HepG2 (cell line): Measurements from ENCODE around the gene CAMK2D. TPM values are rescaled to one million over a fixed set of nuclear protein-coding genes. Genes with fewer than 3 reads are reported as not detected.

Experiments used
- ARID5B ChIP-seq: IDR thresholded peaks from 2 replicates; pipeline ENCODE4 v1.4.0; 2020; ENCODE audit warnings: mild to moderate bottlenecking, missing genetic modification reagents
- CENPT ChIP-seq: sonication (generic); formaldehyde crosslinking; IDR thresholded peaks from 2 replicates; pipeline ENCODE4 v1.8.0; 2022; ENCODE audit warnings: low read depth, mild to moderate bottlenecking, moderate library complexity, missing genetic modification reagents
- FOXA1 ChIP-seq, 2 experiments: fragments of 450-650 bp in 1 of 2; sonication (generic) in 1 of 2; formaldehyde crosslinking in 1 of 2; IDR thresholded peaks; 2 replicates each; pipeline versions ENCODE4 v1.4.0 to v1.6.1; 2016 to 2020; ENCODE audit warnings: missing genetic modification reagents in 1 of 2
- HNF4A ChIP-seq: sonication (generic); formaldehyde crosslinking; IDR thresholded peaks from 2 replicates; pipeline ENCODE4 v1.4.0; 2020; ENCODE audit warnings: missing genetic modification reagents
- HNRNPL ChIP-seq: fragments of 200-400 bp; formaldehyde crosslinking; IDR thresholded peaks from 2 replicates; pipeline ENCODE4 v1.6.1; 2017; ENCODE audit warnings: mild to moderate bottlenecking, low read depth, low read length
- IRF2 ChIP-seq: IDR thresholded peaks from 2 replicates; pipeline ENCODE4 v1.6.1; 2018; ENCODE audit warnings: missing genetic modification reagents, missing compliant biosample characterization
- KLF6 ChIP-seq: IDR thresholded peaks from 2 replicates; pipeline ENCODE4 v1.8.0; 2016; ENCODE audit warnings: missing biosample characterization, missing genetic modification reagents
- MZF1 ChIP-seq: sonication (generic); formaldehyde crosslinking; IDR thresholded peaks from 2 replicates; pipeline ENCODE4 v1.8.1; 2023; ENCODE audit warnings: mild to moderate bottlenecking, missing genetic modification reagents, borderline replicate concordance
- POGK ChIP-seq: sonication (generic); formaldehyde crosslinking; conservative IDR thresholded peaks from 2 replicates; pipeline ENCODE4 v1.8.0; 2022; ENCODE audit warnings: mild to moderate bottlenecking, moderate library complexity, missing genetic modification reagents
- RAD51 ChIP-seq: fragments of 450-650 bp; IDR thresholded peaks from 2 replicates; pipeline ENCODE4 v1.6.1; 2016; ENCODE audit warnings: borderline replicate concordance
- RCOR2 ChIP-seq: IDR thresholded peaks from 2 replicates; pipeline ENCODE4 v1.6.1; 2016; ENCODE audit warnings: missing biosample characterization, missing genetic modification reagents
- SAP130 ChIP-seq: IDR thresholded peaks from 2 replicates; pipeline ENCODE4 v1.6.1; 2016; ENCODE audit warnings: low read depth
- SIX1 ChIP-seq: sonication (generic); formaldehyde crosslinking; IDR thresholded peaks from 2 replicates; pipeline ENCODE4 v1.4.0; 2020; ENCODE audit warnings: missing genetic modification reagents, borderline replicate concordance
- SP2 ChIP-seq: sonication (generic); formaldehyde crosslinking; IDR thresholded peaks from 2 replicates; pipeline ENCODE4 v1.5.1; 2020; ENCODE audit warnings: mild to moderate bottlenecking, missing genetic modification reagents
- SRSF1 ChIP-seq: fragments of 200-400 bp; formaldehyde crosslinking; optimal IDR thresholded peaks from 2 replicates; pipeline ENCODE3; 2017; ENCODE audit warnings: mild to moderate bottlenecking, low read depth, low read length, moderate library complexity
- SSRP1 ChIP-seq: IDR thresholded peaks from 2 replicates; pipeline ENCODE4 v1.6.1; 2016; ENCODE audit warnings: control low read depth
- XBP1 ChIP-seq: sonication (generic); formaldehyde crosslinking; IDR thresholded peaks from 2 replicates; pipeline ENCODE4 v1.5.0; 2020; ENCODE audit warnings: missing genetic modification reagents
- YEATS4 ChIP-seq: sonication (generic); formaldehyde crosslinking; IDR thresholded peaks from 2 replicates; pipeline ENCODE4 v1.4.0; 2020; ENCODE audit warnings: missing genetic modification reagents, borderline replicate concordance
- ZFYVE20 ChIP-seq: sonication (generic); formaldehyde crosslinking; IDR thresholded peaks from 2 replicates; pipeline ENCODE4 v1.8.0; 2023; ENCODE audit warnings: low read depth, mild to moderate bottlenecking, moderate library complexity, missing genetic modification reagents, borderline replicate concordance
- ZNF343 ChIP-seq: sonication (generic); formaldehyde crosslinking; IDR thresholded peaks from 2 replicates; pipeline ENCODE4 v1.4.0; 2020; ENCODE audit warnings: mild to moderate bottlenecking, missing genetic modification reagents
- ZNF577 ChIP-seq: sonication (generic); formaldehyde crosslinking; IDR thresholded peaks from 2 replicates; pipeline ENCODE4 v1.4.0; 2020; ENCODE audit warnings: mild to moderate bottlenecking, low read depth, missing genetic modification reagents, borderline replicate concordance
- ZNF614 ChIP-seq: IDR thresholded peaks from 2 replicates; pipeline ENCODE4 v1.6.1; 2018; ENCODE audit warnings: missing biosample characterization, missing genetic modification reagents, inconsistent platforms, borderline replicate concordance
- ZNF776 ChIP-seq: sonication (generic); formaldehyde crosslinking; IDR thresholded peaks from 2 replicates; pipeline ENCODE4 v1.4.0; 2020; ENCODE audit warnings: mild to moderate bottlenecking, missing genetic modification reagents
- ZNF782 ChIP-seq: sonication (generic); formaldehyde crosslinking; IDR thresholded peaks from 2 replicates; pipeline ENCODE4 v1.4.0; 2020; ENCODE audit warnings: missing genetic modification reagents, mild to moderate bottlenecking, borderline replicate concordance
- ZNF792 ChIP-seq: IDR thresholded peaks from 2 replicates; pipeline ENCODE4 v1.6.1; 2016
- ZNF841 ChIP-seq: sonication (generic); formaldehyde crosslinking; IDR thresholded peaks from 2 replicates; pipeline ENCODE4 v1.8.1; 2023; ENCODE audit warnings: missing genetic modification reagents, borderline replicate concordance
- polyA plus RNA-seq, 8 experiments: library from polyadenylated mRNA; depleted of rRNA in 3 of 8; stranded (reverse) in 7 of 8; unstranded in 1 of 8; fragments of >200 nt; fragmentation: Illumina TruSeq in 4 of 8; extraction: Trizol in 4 of 8; gene quantifications; 2 replicates each; pipeline versions ENCODE4 v1.2.1 to v1.2.3, GENCODE V29; 2011 to 2016; ENCODE audit warnings: low read depth in 4 of 8, missing spikeins in 1 of 8, mixed read lengths in 1 of 8; ENCODE audit not compliant: insufficient read depth in 1 of 8
- total RNA-seq, 5 experiments: library from RNA; depleted of rRNA; stranded (reverse); fragments of >200 nt; fragmentation: Illumina TruSeq; extraction: Trizol; gene quantifications; 2 replicates each; pipeline ENCODE4 v1.2.3, GENCODE V29; 2016; ENCODE audit warnings: low read depth in 1 of 5

CAMK2D gene
- total and polyA plus RNA-seq, 2 of the 13 experiments (the other 11 are each of a cell fraction or from before 2014, with no cell fraction given), result 18.0 to 65.4 TPM

DNA sequence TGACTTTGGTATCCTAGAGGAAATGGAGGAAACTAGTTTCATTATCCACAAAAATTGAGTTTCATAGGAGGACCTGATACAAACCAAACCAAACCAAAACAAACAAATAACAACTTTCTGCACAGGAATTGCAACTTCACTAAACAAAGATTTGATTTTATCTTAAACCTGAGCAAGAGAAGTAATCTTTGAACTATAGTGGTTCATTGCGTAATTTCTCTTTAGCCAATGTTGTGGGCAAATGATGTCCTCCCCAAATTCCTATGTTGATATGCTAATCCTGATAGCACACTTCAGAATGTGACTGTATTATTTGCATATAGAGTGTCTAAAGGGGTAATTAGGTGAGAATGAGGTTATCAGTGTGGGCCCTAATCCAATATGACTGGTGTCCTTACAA is 102.4 kb downstream of the CAMK2D start (continued):
- TF ChIP-seq ZFYVE20, result no peak
- peak; percentile 69 for TF ChIP-seq HNF4A (CRISPR knock-in tag)
- 0 out of 2 replicates have a peak, but pooled peaks have one; percentile 54 for TF ChIP-seq ZNF614 (CRISPR knock-in tag)
- TF ChIP-seq ZNF841, result no peak
- no peak for TF ChIP-seq SP2 (CRISPR knock-in tag)
- no peak for TF ChIP-seq SIX1 (CRISPR knock-in tag)
- no peak for TF ChIP-seq SAP130 (CRISPR knock-in tag)
- no peak for TF ChIP-seq FOXA1 (IDR thresholded peaks at IDR 0.05)
- TF ChIP-seq FOXA1 (CRISPR knock-in tag; IDR thresholded peaks at IDR 0.05), result no peak
- no peak for TF ChIP-seq MZF1 (CRISPR knock-in tag)
- TF ChIP-seq HNRNPL, result no peak
- no peak for TF ChIP-seq XBP1 (CRISPR knock-in tag)
- TF ChIP-seq RCOR2, result 0 out of 2 replicates have a peak, but pooled peaks have one; percentile 20
- no peak for TF ChIP-seq IRF2 (CRISPR knock-in tag)
- no peak for TF ChIP-seq CENPT (CRISPR knock-in tag)
- no peak for TF ChIP-seq KLF6 (CRISPR knock-in tag)
- TF ChIP-seq YEATS4 (CRISPR knock-in tag), result no peak
- TF ChIP-seq SSRP1 (CRISPR knock-in tag), result no peak
- no peak for TF ChIP-seq ZNF776 (CRISPR knock-in tag)
- no peak for TF ChIP-seq POGK (CRISPR knock-in tag)
- TF ChIP-seq ZNF343 (CRISPR knock-in tag), result no peak
- TF ChIP-seq ZNF792 (CRISPR knock-in tag), result no peak
- no peak for TF ChIP-seq ZNF577
- TF ChIP-seq RAD51, result no peak
- no peak for TF ChIP-seq ZNF782
- peak; percentile 24; the same call in 1 of the 2 replicates for TF ChIP-seq ARID5B
- TF ChIP-seq SRSF1, result no peak
